ENCODE measurements around the gene MRPL30.
A peak's percentile ranks its signal among the peaks of the same experiment; 100 is the strongest.
"Not testable (repeated sequence)": the region's sequence is repeated elsewhere in the genome, so short reads cannot be mapped to it uniquely, and the experiment has no call there.

MRPL30 gene

DNA sequence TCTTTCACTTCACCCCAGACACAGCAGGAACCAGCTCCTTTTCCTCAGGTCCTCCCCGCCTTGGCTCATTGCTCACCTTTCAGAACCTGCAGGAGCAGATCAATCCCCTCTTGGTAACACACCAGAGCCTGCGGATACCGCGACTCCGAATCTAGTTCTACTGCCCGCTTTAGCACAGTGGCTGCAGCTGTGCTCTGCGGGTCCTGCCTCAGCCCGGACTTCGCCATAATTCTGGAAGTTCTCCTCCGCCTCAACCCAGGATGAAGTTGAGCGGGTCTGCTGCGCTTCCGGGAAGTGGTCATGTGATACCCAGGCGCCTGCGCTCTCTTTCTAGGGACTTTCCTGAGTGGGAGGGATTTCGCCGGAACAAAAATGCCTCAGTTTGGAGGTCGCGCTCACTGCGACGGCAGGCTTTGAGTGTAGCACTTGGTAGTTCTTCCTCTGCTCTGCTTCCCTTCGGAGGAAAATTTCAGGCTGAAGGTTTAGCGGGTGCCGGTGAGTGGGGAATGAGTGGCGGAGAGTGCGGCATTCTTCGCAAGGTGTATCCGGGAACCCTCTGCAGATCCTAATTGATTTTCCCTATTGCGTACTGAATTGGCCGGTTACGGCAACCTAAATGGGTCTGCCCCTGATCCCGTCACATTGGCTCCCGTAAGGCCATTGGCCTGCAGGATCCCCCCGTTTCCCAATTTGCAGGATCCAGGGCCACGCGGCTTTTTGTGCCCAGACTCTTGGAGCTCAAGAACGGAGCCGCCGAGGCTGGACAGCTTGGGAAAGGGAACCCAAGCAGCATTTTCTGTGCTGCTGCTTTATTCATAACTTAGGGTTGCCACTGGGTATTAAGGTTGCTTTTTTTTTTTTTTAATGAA lies at the start of gene MRPL30, which contains the start of gene MITD1:
Gene MRPL30 (plus strand): TSS at position 430 of the 869 bp plus-strand sequence. CDS start 5,020 bp downstream, outside the sequence.
Gene MITD1 (minus strand): TSS at position 304 of the 869 bp plus-strand sequence. CDS start 77 bp downstream, at position 227.
- DNase-seq = peak; percentile 86

DNA sequence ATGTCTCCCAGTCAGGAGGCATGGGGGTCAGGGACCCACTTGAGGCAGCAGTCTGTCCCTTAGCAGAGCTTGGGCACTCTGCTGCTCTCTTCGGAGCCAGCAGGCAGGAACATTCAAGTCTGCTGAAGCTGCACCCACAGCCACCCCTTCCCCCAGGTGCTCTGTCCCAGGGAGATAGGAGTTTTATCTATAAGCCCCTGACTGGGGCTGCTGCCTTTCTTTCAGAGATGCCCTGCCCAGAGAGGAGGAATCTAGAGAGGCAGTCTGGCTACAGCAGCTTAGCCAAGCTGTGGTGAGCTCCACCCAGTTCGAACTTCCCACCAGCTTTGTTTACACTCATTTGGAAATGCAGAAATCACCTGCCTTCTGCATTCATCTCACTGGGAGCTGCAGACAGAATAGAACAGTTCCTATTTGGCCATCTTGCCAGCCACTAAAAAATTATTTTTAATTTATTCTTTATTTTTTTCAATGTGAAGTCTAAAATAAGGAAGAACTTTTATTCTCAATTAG lies 45.9 kb upstream of the MRPL30 start:
- not testable (repeated sequence) for DNase-seq

DNA sequence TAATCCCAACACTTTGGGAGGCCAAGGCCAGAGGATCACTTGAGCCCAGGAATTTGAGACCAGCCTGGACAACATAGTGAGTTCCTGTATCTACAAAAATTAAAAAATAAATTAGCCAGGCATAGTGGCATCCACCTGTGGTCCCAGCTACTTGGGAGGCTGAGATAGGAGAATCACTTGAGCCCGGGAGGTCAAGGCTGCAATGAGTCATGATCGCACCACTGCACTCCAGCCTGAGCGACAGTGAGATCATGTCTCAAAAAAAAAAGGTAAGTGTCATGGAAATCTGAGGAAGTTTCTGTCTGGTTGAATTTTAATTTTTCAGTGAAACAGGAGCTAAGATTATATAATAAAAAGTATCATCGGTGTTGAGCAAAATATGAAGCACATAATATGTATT lies 42.0 kb upstream of the MRPL30 start:
- DNase-seq = no peak

DNA sequence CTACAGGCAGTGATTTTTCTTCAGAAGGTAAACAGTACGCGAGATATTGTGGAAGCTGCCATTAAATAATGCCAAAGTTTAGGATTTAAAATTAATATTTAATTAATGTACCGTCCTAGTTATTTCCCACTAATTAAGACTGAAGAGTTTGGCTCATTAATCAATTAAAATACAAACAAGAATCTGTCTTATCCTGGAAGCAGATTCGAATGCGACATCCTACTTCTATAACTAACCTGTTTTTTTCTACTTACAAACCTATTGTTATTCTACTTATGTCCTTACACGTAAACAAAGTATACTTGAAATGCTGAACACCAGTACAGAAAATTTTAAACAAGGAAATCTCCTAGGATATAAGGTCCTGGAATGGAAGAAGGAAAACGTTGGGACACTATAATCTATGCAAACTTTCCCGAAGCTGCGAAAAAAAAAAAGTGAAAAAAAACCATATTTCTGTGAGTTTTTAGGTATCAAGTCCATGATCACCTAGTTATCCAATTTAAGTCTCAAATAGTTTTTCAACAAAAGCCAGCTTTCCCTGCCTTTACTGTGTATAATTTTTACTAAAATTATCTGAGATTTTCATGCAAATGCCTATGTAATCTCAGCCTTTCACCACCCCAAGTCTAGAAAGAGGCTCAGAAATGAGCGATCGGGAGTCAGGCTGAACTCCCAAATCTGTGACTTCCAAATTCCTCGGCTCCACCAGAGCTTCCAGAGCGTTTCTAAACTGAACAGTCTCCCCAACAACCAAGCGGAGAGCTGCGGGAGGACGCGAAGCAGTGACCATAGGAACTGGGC lies 40.7 kb upstream of the MRPL30 start:
- no peak for DNase-seq

DNA sequence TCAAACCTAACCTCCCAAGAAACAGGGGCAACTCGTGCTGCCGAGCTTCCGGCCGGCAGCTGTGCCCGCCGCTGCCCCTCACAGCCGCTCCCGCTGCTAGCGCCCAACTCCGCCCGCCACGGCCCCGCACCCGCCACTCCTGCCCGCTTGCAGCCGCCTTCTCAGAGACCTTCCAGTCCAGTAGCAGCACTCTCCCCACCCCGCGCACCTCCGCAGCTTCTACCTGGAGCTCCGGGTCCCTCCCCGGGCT lies 40.2 kb upstream of the MRPL30 start:
- no peak for DNase-seq

DNA sequence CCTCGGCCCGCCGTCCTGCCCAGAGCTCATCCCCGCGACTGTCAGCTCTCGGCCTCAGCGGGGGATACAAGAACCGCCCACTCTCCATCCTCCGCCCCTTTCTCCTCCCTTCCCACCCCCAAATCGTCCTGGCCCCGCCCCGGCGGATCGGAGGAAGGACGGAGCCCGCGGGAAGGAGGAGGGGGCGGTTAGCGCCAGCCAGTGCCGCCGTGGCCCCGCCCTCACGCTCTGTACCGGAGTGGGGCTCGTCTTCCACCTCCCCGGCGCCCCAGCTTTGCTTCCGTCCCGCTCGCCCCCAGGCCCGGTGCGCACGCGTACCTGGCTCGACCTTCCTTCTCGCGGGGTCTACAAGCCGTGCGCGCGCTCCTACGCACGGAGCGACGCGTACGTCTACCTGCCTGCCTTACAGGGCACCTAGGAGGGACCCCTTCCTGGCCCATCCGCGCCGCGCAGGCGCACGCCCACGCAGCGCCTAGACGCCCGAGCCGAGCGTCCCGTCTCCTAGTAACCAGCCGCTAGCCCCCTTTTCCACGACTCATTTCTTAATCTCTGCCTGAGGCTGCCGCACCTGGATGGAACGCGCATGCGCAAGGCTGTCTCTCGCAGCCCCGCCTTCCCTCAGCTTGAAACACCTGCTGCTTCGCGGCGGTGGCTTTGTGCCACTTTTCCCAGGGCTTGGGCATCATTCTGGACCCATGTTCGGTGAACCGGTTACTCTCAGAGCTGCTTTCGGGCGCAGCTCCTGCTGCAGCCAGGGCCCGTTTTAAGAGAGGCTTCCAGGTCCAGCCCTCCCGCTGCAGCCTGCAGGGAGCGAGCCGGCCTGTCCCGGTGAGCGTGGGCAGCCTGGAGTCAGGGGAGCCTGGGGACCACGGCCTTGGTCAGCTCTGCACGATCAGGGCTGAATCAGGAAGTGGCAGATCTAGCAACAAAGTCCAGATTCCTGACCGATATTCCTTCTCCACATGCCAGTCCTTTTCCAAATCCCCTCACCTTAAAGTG lies 39.6 kb upstream of the MRPL30 start, which contains the start of gene C2orf15:
Gene C2orf15 (plus strand): TSS at position 598 of the 999 bp plus-strand sequence. CDS start 8,852 bp downstream, outside the sequence.
- peak; percentile 75 for DNase-seq

DNA sequence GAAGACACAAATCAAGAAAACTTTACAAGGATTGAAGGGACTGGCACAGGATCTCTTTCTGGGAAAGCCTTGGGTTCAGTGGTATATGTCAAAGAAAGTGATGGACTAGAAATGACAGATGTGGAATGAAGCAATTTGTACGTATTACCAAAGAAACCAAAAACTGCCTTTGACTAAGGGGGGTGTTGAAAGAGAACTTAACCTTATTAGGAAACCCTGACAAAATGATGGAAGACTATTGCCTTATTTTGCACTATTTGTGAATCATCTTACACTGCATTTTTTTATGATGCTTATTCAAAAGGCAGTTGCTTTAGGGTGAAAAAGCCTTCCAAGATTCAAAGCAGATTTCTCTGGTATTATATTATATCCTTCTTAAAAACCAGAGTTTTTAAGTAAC lies 30.3 kb upstream of the MRPL30 start:
- no peak for DNase-seq

DNA sequence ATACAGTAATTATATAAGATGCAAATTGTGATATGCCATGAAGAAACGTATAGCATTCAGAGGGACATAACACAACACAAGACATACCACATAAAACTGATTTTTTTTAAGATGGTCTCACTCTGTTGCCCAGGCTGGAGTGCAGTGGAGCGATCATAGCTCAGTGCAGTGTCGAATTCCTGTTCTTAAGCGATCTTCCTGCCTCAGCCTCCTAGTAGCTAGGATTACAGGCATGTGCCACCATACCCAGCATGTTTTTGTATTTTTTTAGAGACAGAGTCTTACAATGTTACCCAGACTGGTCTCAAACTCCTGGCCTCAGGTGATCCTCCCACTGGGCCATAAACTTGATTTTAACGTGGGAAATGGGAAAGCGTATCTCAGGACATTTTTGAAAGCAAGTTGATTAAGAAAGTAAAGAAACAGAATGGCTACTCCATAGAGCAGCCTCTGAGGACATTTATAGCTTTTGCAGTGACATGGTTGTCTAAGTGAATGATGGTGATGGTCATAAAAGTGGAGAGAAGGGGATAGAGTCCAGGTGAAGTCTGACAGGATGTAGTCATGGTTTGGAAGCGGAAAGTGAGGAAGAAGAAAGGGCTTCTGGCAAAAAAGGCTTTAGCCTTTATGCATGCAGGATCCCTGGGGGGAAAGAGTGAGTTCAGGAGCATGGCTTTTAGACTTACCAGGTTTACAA lies 28.6 kb upstream of the MRPL30 start:
- DNase-seq = no peak

DNA sequence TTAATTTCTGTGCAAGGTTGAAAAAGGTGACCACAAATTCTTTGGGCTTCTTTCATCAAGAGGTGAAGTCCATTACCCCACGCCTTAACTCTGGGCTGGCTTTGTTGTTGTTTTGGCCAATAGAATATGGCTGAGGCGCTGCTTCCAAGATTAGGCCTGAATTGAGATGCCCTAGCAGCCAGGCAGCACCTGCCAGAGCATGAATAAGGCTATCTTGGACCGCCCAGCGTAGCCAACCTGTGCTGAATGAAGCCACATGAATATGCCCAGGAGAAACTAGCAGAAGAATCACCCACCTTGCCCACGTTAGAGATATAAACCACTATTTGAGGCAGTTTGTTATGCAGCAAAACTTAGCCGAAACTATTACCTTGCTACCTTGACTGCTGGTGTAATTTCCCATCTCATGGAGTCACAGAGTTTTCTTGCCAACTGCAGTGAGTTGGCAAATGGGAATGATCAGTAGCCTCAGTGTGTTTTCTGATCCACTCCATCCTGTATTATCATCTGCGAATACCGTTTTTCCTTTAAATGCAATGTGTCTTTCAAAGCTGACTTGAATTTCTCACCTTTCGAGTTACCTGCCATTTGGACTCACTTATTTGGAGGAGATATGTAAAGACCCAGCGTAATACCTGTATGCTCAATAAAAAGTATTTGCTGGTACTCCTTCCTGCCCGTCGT lies 26.9 kb upstream of the MRPL30 start:
- DNase-seq = no peak

DNA sequence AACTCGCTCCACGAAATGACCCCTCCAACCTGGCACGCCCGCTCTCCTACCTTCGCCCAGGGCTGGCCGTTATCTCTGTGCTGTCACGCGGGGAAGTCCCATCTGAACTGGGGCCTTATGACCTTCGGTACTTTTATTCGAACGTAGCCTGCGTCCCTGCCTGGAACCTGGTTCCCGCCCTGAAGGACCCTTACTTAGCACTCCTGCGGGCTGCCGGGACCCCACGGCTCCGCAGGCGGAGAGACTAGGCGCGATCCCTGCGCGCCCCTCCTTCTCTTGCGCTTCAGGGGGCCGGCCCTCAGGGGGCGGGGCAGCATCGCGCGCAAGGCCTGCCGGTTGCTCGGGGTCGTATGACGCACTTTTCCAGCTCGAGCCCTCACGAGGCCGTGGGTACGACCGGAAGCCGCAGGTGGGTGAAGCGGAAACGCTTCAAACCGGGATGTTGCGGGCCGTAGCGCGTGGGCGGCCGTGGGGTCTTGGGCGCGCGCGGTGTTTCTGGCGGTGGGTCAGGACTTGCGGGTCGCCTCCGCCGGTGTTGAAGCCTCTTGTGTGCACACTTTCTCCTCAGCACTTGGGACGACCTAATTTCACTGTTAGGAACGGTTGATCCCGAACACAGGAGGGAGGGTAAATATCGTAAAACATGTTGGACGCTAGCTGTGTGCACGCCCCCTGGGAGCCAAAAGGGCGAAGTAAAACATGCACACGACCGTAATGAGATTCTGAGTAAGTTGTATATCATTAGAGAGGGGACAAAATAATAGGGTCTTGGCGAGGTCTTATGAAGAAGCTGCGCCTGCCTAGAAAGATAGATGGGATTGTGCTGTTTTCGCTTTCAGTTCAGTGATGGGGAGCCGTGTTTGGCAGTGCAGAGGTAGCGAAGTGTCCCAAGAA lies 26.1 kb upstream of the MRPL30 start, which contains the start of the genes LIPT1 and TSGA10:
Gene LIPT1 (plus strand): TSS at position 325 of the 894 bp plus-strand sequence. CDS start 6,991 bp downstream, outside the sequence.
Gene TSGA10 (minus strand): TSS at position 300 of the 894 bp plus-strand sequence. CDS start 45,503 bp downstream, outside the sequence.
- peak; percentile 60 for DNase-seq

DNA sequence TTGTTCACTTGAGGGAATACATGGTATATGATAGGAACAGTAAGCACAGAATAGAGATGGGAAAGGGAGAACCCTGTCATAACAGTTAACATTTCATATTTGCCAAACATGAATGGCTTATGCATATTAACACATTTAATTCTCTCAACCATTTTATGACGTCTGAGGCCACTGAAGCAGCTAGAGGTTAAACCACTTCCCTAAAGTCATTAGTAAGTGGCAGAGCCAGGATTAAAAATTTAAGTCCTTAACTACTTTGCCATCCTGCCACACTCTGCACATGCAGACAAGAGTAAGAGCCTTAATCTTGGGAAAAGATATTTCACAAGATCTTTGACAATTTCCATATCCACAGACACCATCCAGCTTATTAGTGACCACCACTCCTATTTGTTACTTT lies 24.1 kb upstream of the MRPL30 start:
- DNase-seq = no peak

DNA sequence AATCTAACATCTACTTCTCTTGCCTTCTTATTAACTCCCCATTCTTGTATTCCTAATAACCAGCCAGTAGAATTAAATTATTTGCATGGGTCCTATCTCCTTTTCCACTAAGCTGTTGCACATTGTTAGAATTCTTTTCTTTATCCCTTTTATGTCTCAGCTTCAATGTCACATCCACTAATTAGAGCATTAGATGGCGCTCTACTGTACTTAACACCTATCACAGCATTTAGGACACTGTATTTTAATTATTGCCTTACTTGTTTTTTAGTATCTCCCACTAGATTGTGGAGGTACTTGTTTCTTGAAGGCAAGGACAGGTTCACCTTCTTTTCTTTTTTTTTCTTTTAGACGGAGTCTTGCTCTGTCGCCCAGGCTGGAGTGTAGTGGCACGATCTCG lies 22.4 kb upstream of the MRPL30 start:
- no peak for DNase-seq

DNA sequence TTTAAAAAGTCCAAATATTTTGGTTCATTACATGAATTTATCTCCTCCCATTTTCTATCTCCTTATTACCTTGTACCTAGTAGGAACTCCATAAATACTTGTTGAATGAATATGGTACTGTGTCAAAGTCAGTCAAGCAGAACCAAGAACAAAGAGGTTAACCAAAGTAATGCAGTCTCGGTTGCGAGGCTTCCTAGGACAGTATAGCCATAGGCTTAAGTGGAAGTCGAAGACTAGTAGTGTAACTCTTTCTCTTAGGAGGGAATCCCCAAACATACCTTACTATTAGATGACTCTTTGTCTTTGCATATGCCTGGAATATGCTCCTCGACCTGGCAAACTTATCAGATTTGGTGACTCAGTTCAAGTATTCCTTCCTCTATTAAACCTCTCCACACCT lies 21.4 kb upstream of the MRPL30 start:
- no peak for DNase-seq

DNA sequence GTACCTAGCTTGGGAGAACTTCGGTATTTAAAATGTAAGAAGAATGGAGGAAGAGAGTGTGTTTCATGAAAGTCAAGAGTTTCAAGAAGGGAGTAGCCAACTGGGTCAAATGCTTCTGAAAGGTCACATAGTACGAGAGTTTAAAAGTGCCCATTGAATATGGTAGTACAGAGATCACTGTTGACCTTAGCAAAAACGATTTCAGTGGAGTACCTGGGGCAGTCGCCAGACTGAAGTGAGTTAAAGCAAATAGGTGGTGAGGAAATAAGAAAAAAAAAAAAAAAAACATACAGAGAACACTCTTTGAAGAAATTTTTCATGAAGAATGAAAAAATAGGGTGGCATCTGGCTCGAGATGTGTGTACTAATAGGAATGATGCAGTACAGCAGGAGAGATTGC lies 14.8 kb upstream of the MRPL30 start:
- no peak for DNase-seq

DNA sequence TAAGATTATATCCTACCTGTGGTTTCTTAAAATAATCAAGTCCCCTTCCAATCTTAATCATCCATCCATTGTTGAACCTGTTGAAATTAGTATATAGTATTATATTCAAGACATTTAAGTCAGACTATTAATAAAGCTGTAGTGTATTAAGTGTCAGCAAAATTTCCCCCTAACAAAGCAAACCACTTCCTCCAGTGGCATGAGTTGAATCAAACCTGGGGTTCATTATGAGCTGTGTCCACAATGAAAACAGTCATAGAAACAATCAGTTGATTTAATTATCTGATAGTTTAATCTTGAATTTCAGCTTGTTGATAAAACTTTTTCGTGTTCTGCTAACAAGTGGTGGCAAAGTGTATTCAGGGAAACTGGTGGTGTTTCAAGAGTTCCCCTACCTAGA lies 11.4 kb upstream of the MRPL30 start:
- DNase-seq = no peak

DNA sequence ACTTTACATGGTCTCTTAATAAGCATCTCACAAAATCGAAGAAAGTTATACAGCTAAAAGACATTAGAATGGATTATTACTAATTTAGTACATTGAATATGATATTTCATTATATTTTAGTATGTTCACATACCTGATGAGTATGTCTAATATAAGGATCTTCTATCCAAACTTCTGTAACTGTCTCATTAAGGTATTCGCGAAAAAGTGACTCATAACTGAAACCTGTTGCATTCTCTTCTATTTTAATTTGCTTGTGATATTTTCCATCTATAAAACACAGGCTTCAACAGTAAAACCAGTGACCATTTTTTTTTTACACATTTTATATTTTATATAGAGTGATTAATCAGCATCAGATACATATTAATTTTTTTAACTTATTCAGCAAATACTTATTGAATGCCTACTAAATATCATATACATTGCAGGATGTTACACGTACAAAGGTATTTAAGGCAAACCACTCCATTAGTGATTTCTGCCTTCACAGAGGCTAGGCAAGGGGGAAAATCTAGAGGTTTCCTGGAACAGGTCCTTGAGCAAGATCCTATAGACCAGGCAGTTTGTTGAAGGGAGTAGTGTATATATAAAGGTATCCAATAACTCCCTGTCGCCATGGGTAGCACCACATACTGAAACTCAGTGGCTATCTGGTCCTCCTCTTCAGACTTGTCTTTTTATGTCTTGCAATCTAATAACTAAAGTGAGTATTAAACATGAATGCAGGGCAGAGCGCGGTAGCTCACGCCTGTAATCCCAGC lies 9.4 kb upstream of the MRPL30 start:
- no peak for DNase-seq

DNA sequence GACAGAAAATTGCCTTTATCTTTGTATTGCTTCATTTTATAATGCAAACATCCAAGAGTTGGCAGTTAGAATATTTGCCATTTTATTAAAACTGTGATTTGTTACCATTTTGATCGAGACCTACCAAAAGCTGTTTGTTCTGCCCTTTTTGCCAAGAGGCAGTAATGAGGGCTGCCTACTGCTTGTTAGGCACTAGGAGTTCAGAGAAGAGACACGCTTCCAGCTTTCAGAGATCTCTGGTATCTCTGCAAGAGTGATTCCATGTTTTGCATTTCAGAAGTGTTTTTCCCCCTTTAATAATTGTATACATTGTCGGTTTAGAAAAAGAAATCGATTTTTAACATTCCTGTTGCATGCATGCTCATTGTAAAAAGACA lies 628 bp downstream of the MRPL30 start:
- no peak for DNase-seq

DNA sequence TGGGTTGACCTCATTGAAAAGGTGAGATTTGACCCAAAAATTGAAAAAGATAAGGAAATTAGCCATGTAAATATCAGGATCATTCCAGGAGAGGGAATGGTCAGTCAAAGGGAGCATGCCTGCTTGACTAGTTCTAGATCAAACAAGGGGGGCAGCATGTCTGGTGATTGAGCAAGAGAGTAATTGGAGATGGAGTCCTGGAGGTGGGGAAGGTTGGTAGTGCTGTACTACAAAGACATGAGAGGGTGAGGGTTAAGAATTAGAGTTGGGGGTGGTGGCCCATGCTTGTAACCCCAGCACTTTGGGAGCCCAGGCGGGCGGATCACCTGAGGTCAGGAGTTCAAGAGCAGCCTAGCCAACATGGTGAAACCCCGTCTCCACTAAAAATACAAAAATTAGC lies 2.0 kb downstream of the MRPL30 start:
- no peak for DNase-seq

DNA sequence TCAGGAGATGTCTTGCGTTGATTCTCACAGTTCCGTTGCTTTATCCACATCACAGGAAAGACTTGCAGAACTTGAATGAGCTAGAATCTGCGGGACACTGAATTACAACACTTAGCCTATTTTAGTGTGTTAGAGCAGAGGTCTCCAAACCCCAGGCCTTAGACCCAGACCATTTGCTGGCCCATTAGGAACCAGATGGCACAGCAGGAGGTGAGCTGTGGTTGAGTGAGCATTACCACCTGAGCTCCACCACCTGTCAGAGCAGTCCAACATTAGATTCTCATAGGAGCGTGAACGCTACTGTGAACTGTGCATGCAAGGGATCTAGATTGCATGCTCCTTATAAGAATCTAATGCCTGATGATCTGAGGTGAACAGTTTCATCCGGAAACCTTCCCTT lies 3.8 kb downstream of the MRPL30 start:
- DNase-seq = no peak
